Activated CD8-positive, alpha-beta memory T cell treated with anti-CD3 and anti-CD28 coated beads for 36 hours (primary cell): ENCODE measurements around the gene ARHGEF3. TPM values are rescaled to one million over a fixed set of nuclear protein-coding genes. Genes with fewer than 3 reads are reported as not detected.

Source experiments
- CTCF ChIA-PET: fragments of 350-600 bp; sonication (Branson Sonifier 250); formaldehyde crosslinking; loops from one replicate; lab custom pipeline; 2021; ENCODE audit warnings: antibody characterized with exemption; lab: Charles Lee
- POLR2A ChIA-PET: fragments of 350-600 bp; sonication (Branson Sonifier 250); formaldehyde crosslinking; loops from one replicate; lab custom pipeline; 2021; ENCODE audit warnings: antibody characterized with exemption; lab: Charles Lee
- total RNA-seq, 2 experiments: library from RNA; stranded (reverse); gene quantifications; one replicate each; pipeline ENCODE4 v1.2.3, GENCODE V29; 2021

Gene ARHGEF3
- total RNA-seq, 2 experiments from 2014 or later = 51.4 to 53.8 TPM

GRCh38 chr3:56732109-56732508, 69.6 kb downstream of the ARHGEF3 start:
- ChIA-PET CTCF (no interaction called here), POLR2A (no interaction called here)

GRCh38 chr3:56725175-56725574, 76.6 kb downstream of the ARHGEF3 start:
- POLR2A ChIA-PET = interaction anchor here (0.6 to 1.2 kb wide), 5 partner anchors 42 to 76 kb away, joined by 3 to 4 read pairs (median 3); partner anchors contain the start of genes ARHGEF3 and TASOR
- CTCF ChIA-PET = interaction anchor here (0.6 to 3.0 kb wide), 7 partner anchors 26 to 271 kb away, joined by 3 to 11 read pairs (median 4); no protein-coding TSS in a partner anchor

DNA sequence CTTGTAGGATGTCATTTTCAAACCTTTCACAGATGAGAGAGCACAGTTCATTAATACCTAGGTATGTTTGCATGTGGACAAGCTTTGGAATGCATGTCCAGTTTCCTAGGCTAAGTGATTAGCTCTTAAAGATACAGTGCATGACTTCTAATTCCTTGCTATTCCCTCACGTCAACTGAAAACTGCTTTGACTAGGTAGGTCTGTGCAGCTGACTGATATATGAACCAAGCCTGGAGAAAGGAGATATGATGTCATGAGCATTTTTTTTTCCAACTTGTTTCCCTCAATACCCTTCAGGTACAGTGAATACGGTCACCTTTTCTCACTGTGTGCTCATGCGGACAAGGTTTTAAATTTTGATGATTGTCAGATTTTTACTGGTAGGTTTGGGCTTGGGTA, 77.1 kb downstream of the ARHGEF3 start:
- POLR2A ChIA-PET = interaction anchor here (0.9 kb wide), 1 partner anchor 71 kb away, joined by 3 read pairs; no protein-coding TSS in a partner anchor
- CTCF ChIA-PET = interaction anchor here (0.6 to 3.0 kb wide), 7 partner anchors 26 to 271 kb away, joined by 3 to 11 read pairs (median 4); no protein-coding TSS in a partner anchor

DNA sequence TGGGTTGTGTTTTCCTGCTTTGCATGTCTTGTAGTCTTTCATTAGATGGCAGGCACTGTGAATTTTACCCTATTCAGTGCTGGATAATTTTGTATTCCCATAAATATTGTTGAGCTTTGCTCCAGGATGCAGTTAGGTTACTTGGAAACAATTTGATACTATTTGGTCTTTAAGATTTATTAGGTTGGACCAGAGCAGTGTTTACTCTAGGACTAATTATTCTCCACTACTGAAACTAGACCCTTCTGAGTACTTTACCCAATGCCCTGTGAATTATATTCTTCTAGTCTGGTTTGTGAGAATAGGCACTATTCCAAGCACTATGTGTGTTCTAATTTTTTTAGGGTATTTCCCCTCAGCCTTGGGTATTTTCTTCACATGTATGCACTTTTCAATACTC, 80.9 kb downstream of the ARHGEF3 start:
- ChIA-PET CTCF (interaction anchor here (0.6 to 3.0 kb wide), 4 partner anchors 22 to 510 kb away, joined by 3 to 8 read pairs (median 4); no protein-coding TSS in a partner anchor), POLR2A (no interaction called here)

GRCh38 chr3:56718809-56719208, 82.9 kb downstream of the ARHGEF3 start:
- ChIA-PET CTCF (interaction anchor here (3.0 kb wide), 1 partner anchor 81 kb away, joined by 8 read pairs; no protein-coding TSS in a partner anchor), POLR2A (interaction anchor here (0.6 kb wide), 1 partner anchor 95 kb away, joined by 5 read pairs; no protein-coding TSS in a partner anchor)

DNA sequence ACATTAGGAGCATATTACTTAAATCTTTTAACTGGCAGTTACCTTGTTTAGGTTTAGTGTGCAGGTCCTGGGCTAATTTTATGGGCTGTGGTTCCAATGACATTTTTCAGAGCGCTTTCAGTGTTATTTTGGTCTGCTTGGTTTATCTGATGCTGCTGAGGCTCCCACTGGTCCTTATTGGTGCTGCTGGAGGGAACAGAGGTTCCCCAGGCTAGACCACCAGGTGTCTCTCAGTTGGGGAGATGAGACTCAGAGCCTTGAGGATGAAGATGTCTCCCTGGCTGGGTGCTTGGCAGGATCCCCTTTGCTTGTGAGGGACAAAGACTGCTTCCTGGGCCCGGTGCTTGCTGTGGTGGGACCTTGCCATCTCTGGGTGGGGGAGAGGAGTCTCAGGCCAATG, 90.4 kb downstream of the ARHGEF3 start:
- ChIA-PET CTCF (interaction anchor here (2.0 kb wide), 1 partner anchor 9 kb away, joined by 4 read pairs; no protein-coding TSS in a partner anchor), POLR2A (no interaction called here)

- ChIA-PET CTCF (interaction anchor here (0.6 to 2.8 kb wide), 6 partner anchors 10 to 282 kb away, joined by 3 to 15 read pairs (median 3); partner anchors contain the start of gene ARHGEF3), POLR2A (interaction anchor here (0.7 kb wide), 2 partner anchors 89 to 91 kb away, joined by 6 to 10 read pairs; no protein-coding TSS in a partner anchor)
These were observed 94.3 kb downstream of the ARHGEF3 start for GRCh38 chr3:56707412-56707811.

- POLR2A ChIA-PET = no interaction called here
- CTCF ChIA-PET = no interaction called here
These were observed 95.1 kb downstream of the ARHGEF3 start for GRCh38 chr3:56706629-56707028.

- ChIA-PET POLR2A (interaction anchor here (1.7 kb wide), 1 partner anchor 283 kb away, joined by 12 read pairs; no protein-coding TSS in a partner anchor), CTCF (interaction anchor here (1.0 to 5.8 kb wide), 6 partner anchors 50 to 291 kb away, joined by 3 to 70 read pairs (median 4); partner anchors contain the start of gene ARHGEF3)
These were observed 97.0 kb downstream of the ARHGEF3 start for GRCh38 chr3:56704706-56705105.

DNA sequence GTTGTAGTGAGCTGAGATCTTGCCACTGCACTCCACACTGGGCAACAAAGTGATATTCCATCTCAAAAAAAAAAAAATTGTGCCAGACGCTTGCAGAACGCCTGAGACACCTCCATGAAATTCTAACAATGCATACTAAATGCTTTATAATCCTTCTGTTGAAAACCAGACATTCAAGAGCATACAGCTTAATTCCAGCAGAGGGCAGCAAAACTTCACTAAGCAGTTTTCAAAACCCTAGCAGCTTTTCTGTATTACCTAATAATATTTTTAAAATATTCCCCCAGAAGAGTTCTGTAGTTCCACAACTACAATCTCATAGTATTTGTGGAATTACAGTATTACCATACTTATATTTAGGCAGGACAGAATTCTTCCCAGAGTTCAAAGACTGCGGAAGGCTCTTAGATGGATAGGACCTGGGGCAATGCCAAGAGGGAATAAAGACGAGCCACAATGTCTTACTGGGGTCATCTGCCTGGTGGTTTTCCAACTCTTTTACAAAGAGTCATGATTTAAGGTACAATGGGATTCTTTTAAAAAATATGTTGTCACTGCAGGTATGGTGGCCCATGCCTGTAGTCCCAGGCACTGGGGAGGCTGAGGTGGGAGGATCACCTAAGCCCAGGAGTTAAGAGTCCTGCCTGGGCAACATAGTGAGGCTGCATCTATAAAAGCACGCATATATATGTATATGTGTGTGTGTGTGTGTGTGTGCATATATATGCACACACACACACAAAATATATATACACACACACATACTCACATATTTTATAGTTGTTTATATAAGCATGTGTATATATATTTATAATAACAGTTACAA, 99.0 kb downstream of the ARHGEF3 start:
- POLR2A ChIA-PET = no interaction called here

GRCh38 chr3:56700151-56700550, 101.6 kb downstream of the ARHGEF3 start:
- POLR2A ChIA-PET = no interaction called here
- CTCF ChIA-PET = interaction anchor here (1.4 to 5.8 kb wide), 3 partner anchors 90 to 289 kb away, joined by 4 to 70 read pairs (median 9); partner anchors contain the start of gene ARHGEF3

More for the DNA sequence above, 99.0 kb downstream of the ARHGEF3 start:
- CTCF ChIA-PET = interaction anchor here (0.7 to 5.8 kb wide), 18 partner anchors 8 to 286 kb away, joined by 3 to 70 read pairs (median 4); partner anchors contain the start of gene ARHGEF3

DNA sequence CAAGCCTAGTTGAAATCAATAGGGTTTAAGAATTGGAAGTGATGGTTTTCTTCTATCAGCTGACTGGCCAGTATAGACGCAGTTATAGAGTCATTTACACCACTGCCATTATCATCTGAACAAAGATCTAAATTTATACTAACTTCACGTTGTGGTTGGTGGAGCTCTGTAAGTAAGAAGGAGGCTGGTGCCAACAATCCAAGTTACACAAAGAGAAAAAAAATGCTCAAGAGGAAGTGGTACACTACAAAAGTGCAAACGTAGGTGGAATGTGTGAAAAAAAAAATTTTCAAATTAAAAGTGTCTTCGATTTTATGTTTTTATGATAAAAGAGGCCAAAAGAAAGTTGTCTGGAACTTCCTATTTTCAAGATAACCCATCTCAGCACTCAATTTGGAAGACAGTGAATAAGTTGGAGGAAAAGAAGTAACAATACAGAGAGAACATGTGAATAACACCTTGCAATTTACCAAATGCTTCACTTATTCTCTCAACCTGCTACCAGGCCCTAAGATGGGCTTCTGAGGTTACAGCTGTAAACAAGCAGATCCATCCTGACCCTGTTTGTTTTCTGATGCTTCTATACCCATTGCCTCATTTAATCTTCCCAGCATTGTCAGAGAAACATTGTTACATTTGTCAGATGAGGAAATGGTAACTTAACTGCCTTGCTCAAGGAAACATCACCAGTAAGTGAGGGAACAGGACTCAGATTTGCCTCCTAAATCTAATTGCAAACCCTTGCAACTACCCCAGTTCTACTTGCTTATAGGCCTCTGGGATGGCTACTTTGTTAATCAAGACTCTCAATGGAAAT, 106.7 kb downstream of the ARHGEF3 start:
- POLR2A ChIA-PET = interaction anchor here (0.6 to 0.8 kb wide), 2 partner anchors 13 to 848 kb away, joined by 3 to 4 read pairs; no protein-coding TSS in a partner anchor
- CTCF ChIA-PET = interaction anchor here (1.3 to 2.5 kb wide), 4 partner anchors 104 to 294 kb away, joined by 3 to 10 read pairs (median 7); no protein-coding TSS in a partner anchor

DNA sequence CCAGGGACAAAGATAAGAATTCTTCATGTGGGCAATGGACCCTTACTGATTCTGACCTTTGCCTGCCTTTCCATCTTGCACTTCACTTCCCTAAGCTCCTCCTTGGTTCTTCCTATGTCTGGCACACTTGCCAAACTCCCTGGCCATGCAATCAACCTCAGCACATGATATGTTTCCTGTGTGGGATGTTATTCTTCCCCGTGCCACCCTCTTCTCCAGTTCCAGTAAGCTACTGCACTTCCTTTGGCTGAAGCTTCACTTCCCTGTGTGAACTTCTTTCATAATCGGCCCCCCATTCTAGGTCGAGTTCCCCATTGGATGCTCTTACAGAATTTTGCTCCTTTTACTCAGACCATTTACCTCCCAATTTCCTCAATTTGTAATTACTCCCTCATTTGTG, 108.0 kb downstream of the ARHGEF3 start:
- ChIA-PET CTCF (interaction anchor here (1.0 to 2.9 kb wide), 5 partner anchors 9 to 295 kb away, joined by 4 to 10 read pairs (median 7); no protein-coding TSS in a partner anchor), POLR2A (interaction anchor here (1.0 kb wide), 1 partner anchor 11 kb away, joined by 3 read pairs; the partner anchor contains the start of gene TASOR)

DNA sequence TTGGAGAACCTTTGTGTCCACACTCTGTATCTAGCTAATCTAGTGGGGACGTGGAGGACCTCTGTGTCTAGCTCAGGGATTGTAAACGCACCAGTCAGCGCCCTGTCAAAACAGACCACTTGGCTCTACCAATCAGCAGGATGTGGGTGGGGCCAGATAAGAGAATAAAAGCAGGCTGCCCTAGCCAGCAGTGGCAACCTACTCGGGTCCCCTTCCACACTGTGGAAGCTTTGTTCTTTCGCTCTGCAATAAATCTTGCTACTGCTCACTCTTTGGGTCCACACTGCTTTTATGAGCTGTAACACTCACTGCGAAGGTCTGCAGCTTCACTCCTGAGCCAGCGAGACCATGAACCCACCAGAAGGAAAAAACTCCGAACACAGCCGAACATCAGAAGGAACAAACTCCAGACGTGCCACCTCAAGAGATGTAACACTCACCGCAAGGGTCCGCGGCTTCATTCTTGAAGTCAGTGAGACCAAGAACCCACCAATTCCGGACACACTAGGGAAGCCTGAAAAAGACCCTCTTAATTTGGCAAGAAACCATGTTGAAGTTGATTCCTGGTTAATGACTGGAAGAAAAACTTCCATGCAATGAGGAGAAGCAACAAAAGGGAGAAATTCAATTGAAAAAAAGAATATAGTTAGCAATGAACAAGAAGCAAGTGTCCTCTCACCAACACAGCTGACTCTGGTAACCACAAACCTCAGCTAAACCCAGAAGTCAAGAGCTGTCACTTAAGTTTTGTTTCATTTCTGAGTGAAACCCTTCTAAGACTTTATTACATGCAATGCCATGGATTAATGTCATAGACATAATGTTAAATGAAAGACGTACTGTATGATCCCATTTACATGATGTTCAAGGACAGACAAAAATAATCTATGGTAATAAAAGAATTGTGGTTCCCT, 109.0 kb downstream of the ARHGEF3 start:
- ChIA-PET CTCF (interaction anchor here (1.0 to 2.9 kb wide), 2 partner anchors 10 to 294 kb away, joined by 4 to 7 read pairs; no protein-coding TSS in a partner anchor), POLR2A (interaction anchor here (1.0 to 1.2 kb wide), 2 partner anchors 10 to 11 kb away, joined by 3 read pairs; partner anchors contain the start of gene TASOR)

GRCh38 chr3:56692001-56692365, 109.8 kb downstream of the ARHGEF3 start:
- CTCF ChIA-PET = interaction anchor here (2.9 kb wide), 1 partner anchor 10 kb away, joined by 7 read pairs; no protein-coding TSS in a partner anchor
- POLR2A ChIA-PET = interaction anchor here (1.2 kb wide), 1 partner anchor 10 kb away, joined by 3 read pairs; no protein-coding TSS in a partner anchor

- POLR2A ChIA-PET = no interaction called here
- CTCF ChIA-PET = interaction anchor here (2.9 kb wide), 1 partner anchor 11 kb away, joined by 7 read pairs; no protein-coding TSS in a partner anchor
These were observed 110.4 kb downstream of the ARHGEF3 start for GRCh38 chr3:56691165-56692000.
